ENCODE data around the gene FAM117A. TPM values are rescaled to one million over a fixed set of nuclear protein-coding genes. Genes with fewer than 3 reads are reported as not detected.

FAM117A gene
- polyA plus RNA-seq, 1 experiment, result 3.9 TPM

GRCh38 chr17:49757151-49757777 lies 6.7 kb downstream of the FAM117A start:
- TF ChIP-seq CTCF (IDR thresholded peaks at IDR 0.05; ENCODE audit: insufficient read depth, low read depth, low read length), result no peak
- Histone ChIP-seq H3K4me3 (ENCODE audit: low read depth, low read length) (no peak overlapping the region), H3K27me3 (ENCODE audit: control insufficient read depth, insufficient read depth, low read length) (peaks cover 2% of the 10 kb centered on the region), H3K36me3 (ENCODE audit: control insufficient read depth, insufficient read depth, low read length) (no peaks in the 10 kb centered on the region)
- no peak for DNase-seq (ENCODE audit: low read depth)
- CTCF ChIA-PET, result interaction anchor here (0.8 kb wide), 1 partner anchor 9 kb away, joined by 3 read pairs; no protein-coding TSS in a partner anchor
- POLR2A ChIA-PET, result no interaction called here

GRCh38 chr17:49756323-49757150 lies 7.4 kb downstream of the FAM117A start:
- no peaks in the 10 kb centered on the region for H3K36me3 ChIP-seq (ENCODE audit: control insufficient read depth, insufficient read depth, low read length)
- DNase-seq (ENCODE audit: low read depth), result no peak
- CTCF ChIA-PET, result interaction anchor here (0.8 to 1.3 kb wide), 2 partner anchors 8 to 24 kb away, joined by 3 read pairs; no protein-coding TSS in a partner anchor
- POLR2A ChIA-PET, result no interaction called here
- no peak overlapping the region for H3K4me3 ChIP-seq (ENCODE audit: low read depth, low read length)
- TF ChIP-seq CTCF (IDR thresholded peaks at IDR 0.05; ENCODE audit: insufficient read depth, low read depth, low read length), result no peak
- peaks cover 2% of the 10 kb centered on the region for H3K27me3 ChIP-seq (ENCODE audit: control insufficient read depth, insufficient read depth, low read length)

- no peak overlapping the region for H3K4me3 ChIP-seq (ENCODE audit: low read depth, low read length)
- H3K27me3 ChIP-seq (ENCODE audit: control insufficient read depth, insufficient read depth, low read length), result peaks cover 2% of the 10 kb centered on the region
- ChIA-PET CTCF (interaction anchor here (1.3 kb wide), 1 partner anchor 23 kb away, joined by 3 read pairs; no protein-coding TSS in a partner anchor), POLR2A (no interaction called here)
- DNase-seq (ENCODE audit: low read depth), result no peak
- TF ChIP-seq CTCF (IDR thresholded peaks at IDR 0.05; ENCODE audit: insufficient read depth, low read depth, low read length), result no peak
- no peaks in the 10 kb centered on the region for H3K36me3 ChIP-seq (ENCODE audit: control insufficient read depth, insufficient read depth, low read length)
Observed at GRCh38 chr17:49755663-49756283, 8.2 kb downstream of the FAM117A start.

- POLR2A ChIA-PET, result no interaction called here
- no peak for TF ChIP-seq CTCF (IDR thresholded peaks at IDR 0.05; ENCODE audit: insufficient read depth, low read depth, low read length)
- no peak overlapping the region for H3K4me3 ChIP-seq (ENCODE audit: low read depth, low read length)
- H3K27me3 ChIP-seq (ENCODE audit: control insufficient read depth, insufficient read depth, low read length), result no peaks in the 10 kb centered on the region
- CTCF ChIA-PET, result interaction anchor here (0.8 kb wide), 1 partner anchor 184 kb away, joined by 3 read pairs; no protein-coding TSS in a partner anchor
- no peak for DNase-seq (ENCODE audit: low read depth)
- no peaks in the 10 kb centered on the region for H3K36me3 ChIP-seq (ENCODE audit: control insufficient read depth, insufficient read depth, low read length)
Observed at GRCh38 chr17:49753959-49754391, 10.0 kb downstream of the FAM117A start.

- no peaks in the 10 kb centered on the region for H3K36me3 ChIP-seq (ENCODE audit: control insufficient read depth, insufficient read depth, low read length)
- CTCF ChIA-PET, result interaction anchor here (1.0 kb wide), 1 partner anchor 194 kb away, joined by 3 read pairs; no protein-coding TSS in a partner anchor
- H3K27me3 ChIP-seq (ENCODE audit: control insufficient read depth, insufficient read depth, low read length), result no peaks in the 10 kb centered on the region
- no peak overlapping the region for H3K4me3 ChIP-seq (ENCODE audit: low read depth, low read length)
- POLR2A ChIA-PET, result no interaction called here
- no peak for DNase-seq (ENCODE audit: low read depth)
- TF ChIP-seq CTCF (IDR thresholded peaks at IDR 0.05; ENCODE audit: insufficient read depth, low read depth, low read length), result no peak
Observed at GRCh38 chr17:49752508-49752907, 11.4 kb downstream of the FAM117A start.
